Mesothelial cell of epicardium (in vitro differentiated cells): ENCODE results near the gene APP. TPM values are rescaled to one million over a fixed set of nuclear protein-coding genes. Genes with fewer than 3 reads are reported as not detected.

Experiments
- DNase-seq, 2 experiments: peaks; one replicate each; pipeline ENCODE4 v3.0.0; 2021; ENCODE audit warnings: low spot score in 2 of 2; ENCODE audit not compliant: unreplicated experiment in 2 of 2
- H3K27ac Mint-ChIP-seq: 2 replicates; pipeline ENCODE4 v1.8.0; 2021; ENCODE audit warnings: mixed read lengths
- H3K27me3 Mint-ChIP-seq: 2 replicates; pipeline ENCODE4 v1.8.0; 2021; ENCODE audit warnings: low read depth, mixed read lengths
- H3K36me3 Mint-ChIP-seq: 2 replicates; pipeline ENCODE4 v1.8.0; 2021; ENCODE audit warnings: mixed read lengths
- H3K4me1 Mint-ChIP-seq: 2 replicates; pipeline ENCODE4 v1.8.0; 2021; ENCODE audit warnings: mixed read lengths
- H3K4me3 Mint-ChIP-seq: 2 replicates; pipeline ENCODE4 v1.8.0; 2021; ENCODE audit warnings: mild to moderate bottlenecking, moderate library complexity, mixed read lengths
- H3K9me3 Mint-ChIP-seq: 2 replicates; pipeline ENCODE4 v1.8.0; 2021; ENCODE audit warnings: mixed read lengths
- total RNA-seq: library from RNA; stranded (reverse); gene quantifications from 3 replicates; pipeline ENCODE4 v1.2.1, GENCODE V29; 2021
- TF ChIP-seq, protein P1 (sequence below): fragments of 200-600 bp; sonication (generic); IDR thresholded peaks from one replicate; pipeline ENCODE4 v1.5.0; 2021; ENCODE audit warnings: antibody characterized with exemption; ENCODE audit not compliant: unreplicated experiment

The APP gene
- total RNA-seq, 1 donor from 2014 or later, result 495 TPM

GRCh38 chr21:25885880-25886279 lies 284.7 kb downstream of the APP start:
- Mint-ChIP-seq H3K27ac (peak overlapping the region; percentile 19), H3K36me3 (peaks cover 61% of the 10 kb centered on the region), H3K9me3 (no peaks in the 10 kb centered on the region), H3K27me3 (no peaks in the 10 kb centered on the region), H3K4me1 (no peaks in the 10 kb centered on the region), H3K4me3 (no peak overlapping the region)
- TF ChIP-seq, protein P1, sequence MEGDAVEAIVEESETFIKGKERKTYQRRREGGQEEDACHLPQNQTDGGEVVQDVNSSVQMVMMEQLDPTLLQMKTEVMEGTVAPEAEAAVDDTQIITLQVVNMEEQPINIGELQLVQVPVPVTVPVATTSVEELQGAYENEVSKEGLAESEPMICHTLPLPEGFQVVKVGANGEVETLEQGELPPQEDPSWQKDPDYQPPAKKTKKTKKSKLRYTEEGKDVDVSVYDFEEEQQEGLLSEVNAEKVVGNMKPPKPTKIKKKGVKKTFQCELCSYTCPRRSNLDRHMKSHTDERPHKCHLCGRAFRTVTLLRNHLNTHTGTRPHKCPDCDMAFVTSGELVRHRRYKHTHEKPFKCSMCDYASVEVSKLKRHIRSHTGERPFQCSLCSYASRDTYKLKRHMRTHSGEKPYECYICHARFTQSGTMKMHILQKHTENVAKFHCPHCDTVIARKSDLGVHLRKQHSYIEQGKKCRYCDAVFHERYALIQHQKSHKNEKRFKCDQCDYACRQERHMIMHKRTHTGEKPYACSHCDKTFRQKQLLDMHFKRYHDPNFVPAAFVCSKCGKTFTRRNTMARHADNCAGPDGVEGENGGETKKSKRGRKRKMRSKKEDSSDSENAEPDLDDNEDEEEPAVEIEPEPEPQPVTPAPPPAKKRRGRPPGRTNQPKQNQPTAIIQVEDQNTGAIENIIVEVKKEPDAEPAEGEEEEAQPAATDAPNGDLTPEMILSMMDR, result no peak
- DNase-seq, result no peak

- no peaks in the 10 kb centered on the region for H3K4me1 Mint-ChIP-seq
- no peak for DNase-seq
- peak overlapping the region; percentile 19 for H3K27ac Mint-ChIP-seq
- no peak overlapping the region for H3K4me3 Mint-ChIP-seq
- H3K9me3 Mint-ChIP-seq, result no peaks in the 10 kb centered on the region
- TF ChIP-seq, protein P1, result no peak
- no peaks in the 10 kb centered on the region for H3K27me3 Mint-ChIP-seq
- H3K36me3 Mint-ChIP-seq, result peaks cover 61% of the 10 kb centered on the region
Measured at GRCh38 chr21:25885405-25885804, 285.2 kb downstream of the APP start.

GRCh38 chr21:25884311-25884710 lies 286.3 kb downstream of the APP start:
- no peak overlapping the region for H3K27ac Mint-ChIP-seq

GRCh38 chr21:25881524-25882376 lies 288.8 kb downstream of the APP start:
- H3K27ac Mint-ChIP-seq, result peak overlapping the region; percentile 30
- DNase-seq, result peak; percentile 27 to 60
- TF ChIP-seq, protein P1, result peak; percentile 86

More at GRCh38 chr21:25884311-25884710, 286.3 kb downstream of the APP start:
- no peaks in the 10 kb centered on the region for H3K9me3 Mint-ChIP-seq
- TF ChIP-seq, protein P1, result no peak
- no peak for DNase-seq
- no peak overlapping the region for H3K4me3 Mint-ChIP-seq
- H3K36me3 Mint-ChIP-seq, result peaks cover 63% of the 10 kb centered on the region
- no peaks in the 10 kb centered on the region for H3K27me3 Mint-ChIP-seq
- no peaks in the 10 kb centered on the region for H3K4me1 Mint-ChIP-seq

DNA sequence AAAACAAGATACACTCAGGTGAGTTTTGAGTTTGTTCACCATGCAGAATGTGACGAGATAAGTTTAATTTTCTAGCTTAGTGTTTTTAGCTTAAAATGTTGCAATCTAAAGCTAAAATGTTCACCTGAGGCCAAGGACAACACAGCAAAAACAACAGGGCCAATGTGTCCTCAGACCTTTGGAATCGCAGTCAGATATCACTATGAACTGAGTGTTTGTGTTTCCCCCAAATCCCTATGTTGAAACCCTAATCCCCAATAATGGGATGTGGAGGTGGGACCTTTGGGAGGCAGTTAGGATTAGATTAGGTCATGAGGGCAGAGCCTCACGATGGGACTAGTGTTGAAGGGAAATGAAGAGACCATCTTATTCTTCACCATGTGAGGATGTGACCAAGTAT lies 291.4 kb downstream of the APP start:
- Mint-ChIP-seq H3K4me3 (no peak overlapping the region), H3K9me3 (no peaks in the 10 kb centered on the region), H3K4me1 (peaks cover 6% of the 10 kb centered on the region), H3K27ac (no peak overlapping the region), H3K36me3 (peaks cover 43% of the 10 kb centered on the region), H3K27me3 (no peaks in the 10 kb centered on the region)
- no peak for DNase-seq
- TF ChIP-seq, protein P1, result no peak

More at GRCh38 chr21:25881524-25882376, 288.8 kb downstream of the APP start:
- no peaks in the 10 kb centered on the region for H3K9me3 Mint-ChIP-seq
- no peak overlapping the region for H3K4me3 Mint-ChIP-seq
- H3K36me3 Mint-ChIP-seq, result peaks cover 51% of the 10 kb centered on the region
- H3K4me1 Mint-ChIP-seq, result peaks cover 4% of the 10 kb centered on the region
- no peaks in the 10 kb centered on the region for H3K27me3 Mint-ChIP-seq
